ENCODE measurements around the gene AKIRIN2.

DNA sequence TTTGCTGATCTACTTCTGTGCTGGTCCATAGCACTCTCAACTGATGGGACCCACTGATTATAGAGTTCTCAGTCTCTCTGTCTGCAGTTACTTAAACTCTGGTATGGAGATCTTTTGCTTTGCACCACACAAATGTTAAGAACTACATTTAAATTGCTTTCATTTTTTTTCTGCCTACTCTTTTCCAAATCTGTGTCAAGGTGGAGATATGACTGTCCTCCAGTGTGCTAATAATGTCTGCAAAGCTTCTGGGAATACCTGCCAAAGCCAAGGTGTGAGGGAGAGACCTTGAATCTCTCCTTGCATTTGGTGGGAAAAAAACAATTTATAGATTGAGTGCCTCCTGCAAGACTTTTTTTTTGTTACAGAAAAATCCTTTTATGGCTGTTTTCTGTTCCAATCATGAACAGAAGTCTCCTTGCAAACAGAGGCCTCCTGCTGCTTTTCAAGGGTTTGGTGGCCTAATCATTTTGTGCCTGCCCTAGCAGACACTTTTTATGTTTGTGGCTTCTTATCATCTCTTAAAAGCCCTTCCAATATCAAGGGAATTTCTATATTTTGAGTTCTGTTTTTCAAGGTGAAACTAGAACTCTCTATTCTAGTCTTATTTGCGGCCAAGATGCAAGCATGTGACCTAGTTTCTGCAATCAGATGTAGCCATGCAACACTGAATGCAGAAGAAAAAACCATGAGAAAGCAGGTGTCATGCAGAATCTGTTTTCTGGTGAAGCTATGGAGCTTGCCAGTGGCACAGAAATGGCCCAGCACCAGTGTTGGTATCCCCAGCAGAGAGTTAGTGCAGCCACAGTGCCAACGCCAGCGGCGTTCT lies 23.2 kb upstream of the AKIRIN2 start:
- TF ChIP-seq ZC3H10 (CRISPR knock-in tag; IDR thresholded peaks at IDR 0.05) = no peak
- no peak for TF ChIP-seq PPARA (CRISPR knock-in tag; IDR thresholded peaks at IDR 0.05; ENCODE audit: borderline replicate concordance)
- TF ChIP-seq ARNTL (CRISPR knock-in tag; IDR thresholded peaks at IDR 0.05; ENCODE audit: borderline replicate concordance, low read depth) = no peak
- no peak for TF ChIP-seq TSHZ2 (CRISPR knock-in tag; IDR thresholded peaks at IDR 0.05)
- no peak for TF ChIP-seq ZFP3 (CRISPR knock-in tag; IDR thresholded peaks at IDR 0.05)
- no peak for TF ChIP-seq ISL1 (CRISPR knock-in tag; IDR thresholded peaks at IDR 0.05)
- no peak for TF ChIP-seq GLIS3 (CRISPR knock-in tag; IDR thresholded peaks at IDR 0.05)
- TF ChIP-seq PATZ1 (CRISPR knock-in tag; IDR thresholded peaks at IDR 0.05; ENCODE audit: borderline replicate concordance) = no peak
- no peak for TF ChIP-seq TOX (CRISPR knock-in tag; IDR thresholded peaks at IDR 0.05; ENCODE audit: borderline replicate concordance)
- no peak for TF ChIP-seq ZNF565 (CRISPR knock-in tag; conservative IDR thresholded peaks at IDR 0.05; ENCODE audit: low read depth)
- TF ChIP-seq CSDC2 (CRISPR knock-in tag; IDR thresholded peaks at IDR 0.05) = no peak
- no peak for TF ChIP-seq TCF4 (CRISPR knock-in tag; IDR thresholded peaks at IDR 0.05; ENCODE audit: borderline replicate concordance)
- no peak for TF ChIP-seq BACH2 (CRISPR knock-in tag; IDR thresholded peaks at IDR 0.05; ENCODE audit: borderline replicate concordance)
- TF ChIP-seq CREB5 (CRISPR knock-in tag; IDR thresholded peaks at IDR 0.05; ENCODE audit: low read depth) = no peak
